GM19035 (cell line): ENCODE data around the gene DUSP9.
"Not testable (repeated sequence)": the region's sequence is repeated elsewhere in the genome, so short reads cannot be mapped to it uniquely, and the experiment has no call there.

ENCODE experiments used
- ATAC-seq: cut with Tn5 transposase; IDR thresholded peaks from one replicate; pipeline ENCODE4 v1.9.1; 2021; ENCODE audit not compliant: unreplicated experiment

DUSP9 gene

GRCh38 chrX:153670748-153671588 lies 24.0 kb downstream of the DUSP9 start:
- no peak for ATAC-seq

GRCh38 chrX:153671589-153672530 lies 24.9 kb downstream of the DUSP9 start:
- no peak for ATAC-seq

- ATAC-seq: no peak
Measured at GRCh38 chrX:153672531-153673427, 25.8 kb downstream of the DUSP9 start.

- ATAC-seq: no peak
Measured at GRCh38 chrX:153673428-153674218, 26.6 kb downstream of the DUSP9 start, which contains the start of gene PNCK. Gene PNCK, minus strand, starts transcription at chrX:153673813. Its CDS starts 737 bp downstream, at chrX:153673076.

GRCh38 chrX:153674219-153674851 lies 27.3 kb downstream of the DUSP9 start:
- ATAC-seq: no peak

GRCh38 chrX:153681175-153681574 lies 34.2 kb downstream of the DUSP9 start:
- no peak for ATAC-seq

- not testable (repeated sequence) for ATAC-seq
Measured at GRCh38 chrX:153683486-153683885, 36.5 kb downstream of the DUSP9 start.

- ATAC-seq: no peak
Measured at GRCh38 chrX:153684467-153685155, 37.6 kb downstream of the DUSP9 start.

GRCh38 chrX:153685156-153685536 lies 38.1 kb downstream of the DUSP9 start:
- ATAC-seq: no peak

- no peak for ATAC-seq
Measured at GRCh38 chrX:153685751-153686696, 39.0 kb downstream of the DUSP9 start.

- no peak for ATAC-seq
Measured at GRCh38 chrX:153686711-153687110, 39.7 kb downstream of the DUSP9 start.

GRCh38 chrX:153687121-153688039 lies 40.4 kb downstream of the DUSP9 start, which contains the start of gene SLC6A8:
Gene SLC6A8, plus strand, starts transcription at chrX:153687926. Its CDS starts 649 bp downstream, at chrX:153688575.
- no peak for ATAC-seq

- no peak for ATAC-seq
Measured at GRCh38 chrX:153688071-153688470, 41.1 kb downstream of the DUSP9 start.

GRCh38 chrX:153688506-153688905 lies 41.5 kb downstream of the DUSP9 start:
- no peak for ATAC-seq

- ATAC-seq: no peak
Measured at GRCh38 chrX:153688911-153689590, 42.0 kb downstream of the DUSP9 start.
